ENCODE measurements around the gene CTTN. TPM values are rescaled to one million over a fixed set of nuclear protein-coding genes. Genes with fewer than 3 reads are reported as not detected.

CTTN gene
- total and polyA plus RNA-seq, 2 of the 13 experiments (the other 11 are each of a cell fraction or from before 2014, with no cell fraction given), result 84.4 to 114 TPM

- intact Hi-C loops (cut with micrococcal nuclease; ENCODE audit: unreplicated experiment) (no loop called here), in situ Hi-C loops (cut with HindIII; ENCODE audit: extremely low pct_ligation_motif_present, low pct_unique_long_range_greater_than_20kb) (no loop called here)
- Histone ChIP-seq H3K36me3 (replicated peaks in 1 of 2; ENCODE audit: control insufficient read depth in 1 of 2, insufficient read depth in 2 of 2, low read length in 2 of 2) (peaks cover 11 to 39% of the 10 kb centered on the region in 2 experiments; a peak in 4 of 5 replicates), H3K4me2 (ENCODE audit: low read depth, low read length) (no peak overlapping the region), H4K20me1 (ENCODE audit: insufficient read depth, low read length) (no peaks in the 10 kb centered on the region), H2AFZ (ENCODE audit: low read length) (no peak overlapping the region), H3K79me2 (ENCODE audit: insufficient read depth, low read length) (no peaks in the 10 kb centered on the region), H3K4me3 (replicated peaks in 1 of 3; ENCODE audit: insufficient read depth in 1 of 3, low read depth in 2 of 3, low read length in 3 of 3) (no peak overlapping the region), H3K9me3 (ENCODE audit: low read length) (no peaks in the 10 kb centered on the region), H3K9ac (ENCODE audit: insufficient read depth, low read depth, low read length) (no peak overlapping the region), H3K27ac (ENCODE audit: extremely low read length, insufficient read depth, low read length) (no peak overlapping the region), H3K27me3 (ENCODE audit: control insufficient read depth in 1 of 2, insufficient read depth in 2 of 2, low read length in 2 of 2) (no peaks in the 10 kb centered on the region), H3K4me1 (ENCODE audit: insufficient read depth, low read length) (no peaks in the 10 kb centered on the region)
- FAIRE-seq (no peak), DNase-seq (ENCODE audit: low spot score) (no peak), ATAC-seq (no peak)
- CTCF ChIA-PET (ENCODE audit: low intra/inter-chr PET ratio, low total read pairs), result no interaction called here
- WGBS (ENCODE audit: low lambda C conversion rate), result 91% methylated on average over 10 of the region's 11 CpGs
- BruUV-seq (replicated peaks), result no TSS peak
- POLR2A ChIA-PET, result no interaction called here
- TF ChIP-seq, protein P1, sequence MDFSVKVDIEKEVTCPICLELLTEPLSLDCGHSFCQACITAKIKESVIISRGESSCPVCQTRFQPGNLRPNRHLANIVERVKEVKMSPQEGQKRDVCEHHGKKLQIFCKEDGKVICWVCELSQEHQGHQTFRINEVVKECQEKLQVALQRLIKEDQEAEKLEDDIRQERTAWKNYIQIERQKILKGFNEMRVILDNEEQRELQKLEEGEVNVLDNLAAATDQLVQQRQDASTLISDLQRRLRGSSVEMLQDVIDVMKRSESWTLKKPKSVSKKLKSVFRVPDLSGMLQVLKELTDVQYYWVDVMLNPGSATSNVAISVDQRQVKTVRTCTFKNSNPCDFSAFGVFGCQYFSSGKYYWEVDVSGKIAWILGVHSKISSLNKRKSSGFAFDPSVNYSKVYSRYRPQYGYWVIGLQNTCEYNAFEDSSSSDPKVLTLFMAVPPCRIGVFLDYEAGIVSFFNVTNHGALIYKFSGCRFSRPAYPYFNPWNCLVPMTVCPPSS (IDR thresholded peaks at IDR 0.05), result no peak
- TF ChIP-seq MYNN (CRISPR knock-in tag; IDR thresholded peaks at IDR 0.05; ENCODE audit: low read depth) (no peak), GATA4 (IDR thresholded peaks at IDR 0.05; ENCODE audit: borderline replicate concordance, low read depth) (no peak), AGO1 (IDR thresholded peaks at IDR 0.05; ENCODE audit: low read depth, low read length, poor library complexity, severe bottlenecking) (no peak), ZBTB40 (IDR thresholded peaks at IDR 0.05) (no peak), ZBTB40 (CRISPR knock-in tag; IDR thresholded peaks at IDR 0.05) (no peak), HNRNPK (IDR thresholded peaks at IDR 0.05; ENCODE audit: low read depth, low read length, poor library complexity, severe bottlenecking) (no peak)
- TF ChIP-seq, protein P2, sequence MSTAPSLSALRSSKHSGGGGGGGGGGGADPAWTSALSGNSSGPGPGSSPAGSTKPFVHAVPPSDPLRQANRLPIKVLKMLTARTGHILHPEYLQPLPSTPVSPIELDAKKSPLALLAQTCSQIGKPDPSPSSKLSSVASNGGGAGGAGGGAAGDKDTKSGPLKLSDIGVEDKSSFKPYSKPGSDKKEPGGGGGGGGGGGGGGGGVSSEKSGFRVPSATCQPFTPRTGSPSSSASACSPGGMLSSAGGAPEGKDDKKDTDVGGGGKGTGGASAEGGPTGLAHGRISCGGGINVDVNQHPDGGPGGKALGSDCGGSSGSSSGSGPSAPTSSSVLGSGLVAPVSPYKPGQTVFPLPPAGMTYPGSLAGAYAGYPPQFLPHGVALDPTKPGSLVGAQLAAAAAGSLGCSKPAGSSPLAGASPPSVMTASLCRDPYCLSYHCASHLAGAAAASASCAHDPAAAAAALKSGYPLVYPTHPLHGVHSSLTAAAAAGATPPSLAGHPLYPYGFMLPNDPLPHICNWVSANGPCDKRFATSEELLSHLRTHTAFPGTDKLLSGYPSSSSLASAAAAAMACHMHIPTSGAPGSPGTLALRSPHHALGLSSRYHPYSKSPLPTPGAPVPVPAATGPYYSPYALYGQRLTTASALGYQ (CRISPR knock-in tag; IDR thresholded peaks at IDR 0.05), result no peak
Measured at GRCh38 chr11:70478166-70478890, 80.0 kb downstream of the CTTN start.

Measured in HepG2 (cell line).